IMR-90 (cell line): ENCODE data around the gene B3GAT1. TPM values are rescaled to one million over a fixed set of nuclear protein-coding genes. Genes with fewer than 3 reads are reported as not detected.

Experiments
- ATAC-seq: fragments of 200-7000 bp; cut with Tn5 transposase; 2 replicates; pipeline ENCODE4 v1.9.1; 2020; ENCODE audit warnings: low read depth, mild to moderate bottlenecking, moderate library complexity
- BruUV-seq: library from RNA; stranded (reverse); fragments of 400-500 nt; replicated peaks from 2 replicates; lab custom pipeline; 2021; lab: Mats Ljungman, UMichigan
- CTCF ChIA-PET: fragments of 300-600 bp; formaldehyde crosslinking; extraction: SDS; loops from one replicate; lab custom pipeline; 2021; ENCODE audit warnings: antibody characterized with exemption; lab: Yijun Ruan, JAX
- POLR2A ChIA-PET: fragments of 300-600 bp; sonication (Branson Sonifier 250); formaldehyde crosslinking; loops from one replicate; lab custom pipeline; 2022; ENCODE audit warnings: antibody characterized with exemption; ENCODE audit not compliant: unreplicated experiment; lab: Charles Lee
- DNase-seq: peaks from one replicate; pipeline ENCODE4 v3.0.0; 2013
- H2AFZ ChIP-seq: replicated peaks from 2 replicates; pipeline ENCODE3; 2013; ENCODE audit warnings: low read length, mild to moderate bottlenecking; ENCODE audit not compliant: poor library complexity
- H2AK5ac ChIP-seq: 2 replicates; pipeline ENCODE4 v1.6.1; 2013; ENCODE audit warnings: low read depth, low read length, inconsistent platforms
- H2AK9ac ChIP-seq: replicated peaks from 2 replicates; pipeline ENCODE3; 2013; ENCODE audit warnings: mild to moderate bottlenecking, low read depth, low read length, moderate library complexity; ENCODE audit not compliant: poor library complexity
- H2BK120ac ChIP-seq: 2 replicates; pipeline ENCODE4 v1.6.1; 2013; ENCODE audit warnings: low read depth, low read length, inconsistent platforms
- H2BK15ac ChIP-seq: 3 replicates; pipeline ENCODE4 v1.6.1; 2013; ENCODE audit warnings: low read depth, low read length, inconsistent platforms
- H2BK20ac ChIP-seq: 2 replicates; pipeline ENCODE4 v1.6.1; 2013; ENCODE audit warnings: low read depth, mild to moderate bottlenecking, inconsistent platforms, low read length, moderate library complexity
- H2BK5ac ChIP-seq: 2 replicates; pipeline ENCODE4 v1.6.1; 2013; ENCODE audit warnings: mild to moderate bottlenecking, low read depth, low read length, inconsistent platforms; ENCODE audit not compliant: poor library complexity, severe bottlenecking
- H3K14ac ChIP-seq: replicated peaks from 2 replicates; pipeline ENCODE4 v1.6.1; 2013; ENCODE audit warnings: low read depth, low read length, inconsistent platforms
- H3K18ac ChIP-seq: 2 replicates; pipeline ENCODE4 v1.6.1; 2013; ENCODE audit warnings: low read depth, low read length, control low read depth
- H3K23ac ChIP-seq: 2 replicates; pipeline ENCODE4 v1.6.1; 2013; ENCODE audit warnings: low read depth, low read length, inconsistent platforms
- H3K27ac ChIP-seq: 2 replicates; pipeline ENCODE4 v1.5.1; 2013; ENCODE audit warnings: mild to moderate bottlenecking, control low read depth, low read length; ENCODE audit not compliant: insufficient read depth
- H3K27me3 ChIP-seq: 2 replicates; pipeline ENCODE4 v1.6.1; 2013; ENCODE audit warnings: low read length; ENCODE audit not compliant: control insufficient read depth, insufficient read depth
- H3K36me3 ChIP-seq: 2 replicates; pipeline ENCODE4 v1.6.1; 2013; ENCODE audit warnings: low read length, mixed read lengths; ENCODE audit not compliant: control insufficient read depth, insufficient read depth
- H3K4ac ChIP-seq: 2 replicates; pipeline ENCODE4 v1.6.1; 2013; ENCODE audit warnings: low read depth, low read length, inconsistent platforms
- H3K4me1 ChIP-seq: 2 replicates; pipeline ENCODE4 v1.6.1; 2013; ENCODE audit warnings: low read length, mixed read lengths; ENCODE audit not compliant: control insufficient read depth, insufficient read depth
- H3K4me2 ChIP-seq: 2 replicates; pipeline ENCODE4 v1.6.1; 2013; ENCODE audit warnings: low read depth, mild to moderate bottlenecking, control low read depth, low read length, moderate library complexity
- H3K4me3 ChIP-seq: 2 replicates; pipeline ENCODE4 v1.5.1; 2013; ENCODE audit warnings: low read depth, mild to moderate bottlenecking, control low read depth, low read length, moderate library complexity; ENCODE audit not compliant: insufficient read depth
- H3K56ac ChIP-seq: 2 replicates; pipeline ENCODE4 v1.6.1; 2013; ENCODE audit warnings: low read length, inconsistent platforms; ENCODE audit not compliant: insufficient read depth; ENCODE audit errors: extremely low read depth
- H3K79me1 ChIP-seq, 2 experiments: 2 replicates each; pipeline ENCODE4 v1.6.1; 2013; ENCODE audit warnings: low read length in 2 of 2, inconsistent platforms in 1 of 2, low read depth in 1 of 2
- H3K9ac ChIP-seq: 2 replicates; pipeline ENCODE4 v1.6.1; 2013; ENCODE audit warnings: low read depth, low read length, control low read depth
- H3K9me1 ChIP-seq: 2 replicates; pipeline ENCODE4 v1.6.1; 2013; ENCODE audit warnings: low read length, inconsistent platforms; ENCODE audit not compliant: insufficient read depth
- H3K9me3 ChIP-seq: 2 replicates; pipeline ENCODE4 v1.6.1; 2013; ENCODE audit warnings: low read length; ENCODE audit not compliant: control insufficient read depth, insufficient read depth
- H4K20me1 ChIP-seq: 2 replicates; pipeline ENCODE4 v1.6.1; 2013; ENCODE audit warnings: low read length, inconsistent platforms; ENCODE audit not compliant: insufficient read depth
- H4K5ac ChIP-seq: 2 replicates; pipeline ENCODE4 v1.6.1; 2013; ENCODE audit warnings: mild to moderate bottlenecking, low read depth, low read length, control low read depth
- H4K8ac ChIP-seq, 2 experiments: 2 replicates each; pipeline ENCODE4 v1.6.1; 2013; ENCODE audit warnings: low read depth in 2 of 2, low read length in 2 of 2, control low read depth in 1 of 2, inconsistent platforms in 1 of 2
- H4K91ac ChIP-seq: 2 replicates; pipeline ENCODE4 v1.6.1; 2013; ENCODE audit warnings: low read depth, low read length, inconsistent platforms; ENCODE audit not compliant: insufficient read depth
- BHLHE40 ChIP-seq: fragments of 150-350 bp; IDR thresholded peaks from 2 replicates; pipeline ENCODE4 v1.6.1; 2016; ENCODE audit warnings: mild to moderate bottlenecking, low read depth, low read length
- CEBPB ChIP-seq: IDR thresholded peaks from 2 replicates; pipeline ENCODE4 v1.6.1; 2012; ENCODE audit warnings: low read depth, low read length, improper control_type of control experiment
- CTCF ChIP-seq: conservative IDR thresholded peaks from 2 replicates; pipeline ENCODE4 v1.5.1; 2012; ENCODE audit warnings: mild to moderate bottlenecking, low read depth, low read length, improper control_type of control experiment
- ELK1 ChIP-seq: fragments of 150-350 bp; IDR thresholded peaks from 2 replicates; pipeline ENCODE4 v1.6.1; 2016; ENCODE audit warnings: low read depth, mild to moderate bottlenecking, low read length, moderate library complexity, borderline replicate concordance
- NFE2L2 ChIP-seq: fragments of 150-350 bp; IDR thresholded peaks from 2 replicates; pipeline ENCODE4 v1.6.1; 2016; ENCODE audit warnings: low read depth, mild to moderate bottlenecking, low read length
- POLR2A ChIP-seq: IDR thresholded peaks from 2 replicates; pipeline ENCODE4 v1.6.1; 2012; ENCODE audit warnings: mild to moderate bottlenecking, low read depth, low read length
- RAD21 ChIP-seq: IDR thresholded peaks from 2 replicates; pipeline ENCODE4 v1.6.1; 2012; ENCODE audit warnings: low read length, improper control_type of control experiment
- RFX5 ChIP-seq: IDR thresholded peaks from 2 replicates; pipeline ENCODE4 v1.8.0; 2012; ENCODE audit warnings: low read depth, mild to moderate bottlenecking, low read length, moderate library complexity
- SMC3 ChIP-seq: fragments of 150-350 bp; IDR thresholded peaks from 2 replicates; pipeline ENCODE4 v1.6.1; 2016; ENCODE audit warnings: low read depth, mild to moderate bottlenecking, antibody characterized with exemption, low read length, moderate library complexity
- USF2 ChIP-seq: fragments of 150-350 bp; IDR thresholded peaks from 2 replicates; pipeline ENCODE4 v1.6.1; 2017; ENCODE audit warnings: mild to moderate bottlenecking, antibody characterized with exemption, low read length, low read depth
- WGBS, 2 experiments: methylation state at CpG; one replicate each; pipeline versions ENCODE4 v1.1.5 to v1.1.7; 2013; ENCODE audit warnings: missing lambda C conversion rate in 2 of 2; ENCODE audit not compliant: insufficient read length in 1 of 2; ENCODE audit errors: extremely low coverage in 2 of 2; 5-methylcytosine and 5-hydroxymethylcytosine counted together
- dilution Hi-C: fragments of 300-500 bp; cut with HindIII; formaldehyde crosslinking; loops from one replicate; pipeline ENCODE4 v1.14.3; 2018; ENCODE audit warnings: low sequenced_read_pairs; ENCODE audit not compliant: unreplicated experiment
- in situ Hi-C: fragments of 300-500 bp; cut with MboI; formaldehyde crosslinking; loops from 3 replicates; pipeline ENCODE4 v1.14.3; 2019; ENCODE audit warnings: low sequenced_read_pairs, inconsistent platforms, mixed read lengths
- intact Hi-C: fragments of 100-400 bp; cut with micrococcal nuclease; formaldehyde crosslinking; loops from 2 replicates; pipeline ENCODE4 v1.10.0; 2022
- polyA plus RNA-seq, 3 experiments: library from polyadenylated mRNA; depleted of rRNA; stranded (reverse); fragments of >200 nt; gene quantifications; 2 replicates each; pipeline ENCODE4 v1.2.3, GENCODE V29; 2012; ENCODE audit warnings: low replicate concordance in 1 of 3
- total RNA-seq: library from RNA; depleted of rRNA; stranded (reverse); fragments of >200 nt; gene quantifications from 2 replicates; pipeline ENCODE4 v1.2.3, GENCODE V29; 2012

Gene B3GAT1
- total and polyA plus RNA-seq, 2 of the 4 experiments (the other 2 are of a cell fraction) = not detected

- Histone ChIP-seq H4K5ac (no peak overlapping the region), H3K14ac (no peak overlapping the region), H3K4ac (no peak overlapping the region), H4K91ac (no peak overlapping the region), H3K4me1 (no peaks in the 10 kb centered on the region), H3K79me1 (no peaks in the 10 kb centered on the region), H2BK15ac (no peak overlapping the region), H2AFZ (no peak overlapping the region), H2BK20ac (no peak overlapping the region), H3K18ac (no peak overlapping the region), H3K4me3 (no peak overlapping the region), H3K9me1 (no peaks in the 10 kb centered on the region), H3K27me3 (no peaks in the 10 kb centered on the region), H4K20me1 (no peaks in the 10 kb centered on the region), H2AK5ac (no peak overlapping the region), H3K56ac (no peak overlapping the region), H2AK9ac (no peak overlapping the region), H3K9me3 (peaks cover 50% of the 10 kb centered on the region), H3K23ac (no peak overlapping the region), H2BK5ac (no peak overlapping the region), H3K9ac (no peak overlapping the region), H4K8ac (no peak overlapping the region), H3K4me2 (no peak overlapping the region), H3K27ac (no peak overlapping the region), H3K36me3 (no peaks in the 10 kb centered on the region), H2BK120ac (no peak overlapping the region)
- dilution Hi-C loops (no loop called here), in situ Hi-C loops (no loop called here), intact Hi-C loops (no loop called here)
- DNase-seq (no peak), ATAC-seq (no peak)
- TF ChIP-seq RAD21 (no peak), POLR2A (no peak), ELK1 (no peak), CEBPB (no peak), CTCF (no peak), RFX5 (no peak), NFE2L2 (no peak), USF2 (no peak), BHLHE40 (no peak), SMC3 (no peak)
- no TSS peak for BruUV-seq
- WGBS, 2 experiments = 68% methylated on average over 5 of the region's 27 CpGs; no CpG with 5 or more reads in 1 of the 2 experiments
- ChIA-PET POLR2A (no interaction called here), CTCF (no interaction called here)
Measured at GRCh38 chr11:134447696-134448095, 35.7 kb upstream of the B3GAT1 start.
